Caco-2 (cell line): ENCODE measurements around the gene FOXN3. TPM values are rescaled to one million over a fixed set of nuclear protein-coding genes. Genes with fewer than 3 reads are reported as not detected.

Source experiments
- BruUV-seq: library from RNA; stranded (reverse); fragments of 400-500 nt; replicated peaks from 2 replicates; lab custom pipeline; 2021; lab: Mats Ljungman, UMichigan
- CTCF ChIA-PET: fragments of 300-600 bp; sonication (Branson Sonifier 250); formaldehyde crosslinking; loops from one replicate; lab custom pipeline; 2022; ENCODE audit warnings: antibody characterized with exemption; lab: Charles Lee
- POLR2A ChIA-PET: fragments of 300-600 bp; sonication (Branson Sonifier 250); formaldehyde crosslinking; loops from one replicate; lab custom pipeline; 2022; ENCODE audit warnings: antibody characterized with exemption; lab: Charles Lee
- DNase-seq, 2 experiments: peaks; one replicate each; pipeline versions ENCODE4 v3.0.0 to v3.0.0-alpha.2; 2020 to 2022
- H3K27me3 ChIP-seq: replicated peaks from 2 replicates; pipeline ENCODE4 v1.6.0; 2011; ENCODE audit warnings: low read length; ENCODE audit not compliant: control insufficient read depth, insufficient read depth
- H3K36me3 ChIP-seq: 2 replicates; pipeline ENCODE4 v1.5.1; 2011; ENCODE audit warnings: low read length; ENCODE audit not compliant: control insufficient read depth, insufficient read depth
- H3K4me1 ChIP-seq: fragments of 250-450 bp; sonication (Bioruptor Pico); 2 replicates; pipeline ENCODE4 v1.5.1; 2020; ENCODE audit warnings: mild to moderate bottlenecking
- H3K4me3 ChIP-seq: 2 replicates; pipeline ENCODE4 v1.5.1; 2011; ENCODE audit warnings: low read depth, mild to moderate bottlenecking, control low read depth, low read length
- H3K9me3 ChIP-seq: fragments of 250-450 bp; sonication (Bioruptor Pico); 2 replicates; pipeline ENCODE4 v1.5.1; 2020; ENCODE audit warnings: mild to moderate bottlenecking, moderate library complexity
- H3K27ac Mint-ChIP-seq: one replicate; pipeline ENCODE4 v1.8.0; 2022; ENCODE audit warnings: mixed read lengths; ENCODE audit not compliant: unreplicated experiment
- H3K27me3 Mint-ChIP-seq: one replicate; pipeline ENCODE4 v1.8.0; 2022; ENCODE audit warnings: mixed read lengths; ENCODE audit not compliant: insufficient read depth, unreplicated experiment
- H3K36me3 Mint-ChIP-seq: one replicate; pipeline ENCODE4 v1.8.0; 2022; ENCODE audit warnings: mild to moderate bottlenecking, mixed read lengths; ENCODE audit not compliant: insufficient read depth, unreplicated experiment
- H3K4me1 Mint-ChIP-seq: one replicate; pipeline ENCODE4 v1.8.0; 2022; ENCODE audit warnings: low read depth, mixed read lengths; ENCODE audit not compliant: unreplicated experiment
- H3K4me3 Mint-ChIP-seq: one replicate; pipeline ENCODE4 v1.8.0; 2022; ENCODE audit warnings: mild to moderate bottlenecking, moderate library complexity, mixed read lengths; ENCODE audit not compliant: unreplicated experiment
- H3K9me3 Mint-ChIP-seq: one replicate; pipeline ENCODE4 v1.8.0; 2022; ENCODE audit warnings: mixed read lengths; ENCODE audit not compliant: unreplicated experiment
- intact Hi-C: fragments of 100-400 bp; cut with micrococcal nuclease; formaldehyde crosslinking; loops from one replicate; pipeline ENCODE4 v1.10.0; 2022; ENCODE audit not compliant: unreplicated experiment
- total RNA-seq: library from RNA; stranded (reverse); gene quantifications from 2 replicates; pipeline ENCODE4 v1.2.3, GENCODE V29; 2022
- TF ChIP-seq, protein P1 (sequence below), 2 experiments: fragments of 200-600 bp in 1 of 2; IDR thresholded peaks; 1 replicate in 1 of 2; 2 replicates in 1 of 2; pipeline versions ENCODE4 v1.5.1 to v1.8.0; 2011 to 2022; ENCODE audit warnings: antibody characterized with exemption in 1 of 2, control low read depth in 1 of 2, inconsistent platforms in 1 of 2, low read depth in 1 of 2, low read length in 1 of 2, mild to moderate bottlenecking in 1 of 2, moderate library complexity in 1 of 2; ENCODE audit not compliant: insufficient read depth in 1 of 2, severe bottlenecking in 1 of 2, unreplicated experiment in 1 of 2

FOXN3 gene
- total RNA-seq, 1 experiment from 2014 or later = 20.6 TPM

DNA sequence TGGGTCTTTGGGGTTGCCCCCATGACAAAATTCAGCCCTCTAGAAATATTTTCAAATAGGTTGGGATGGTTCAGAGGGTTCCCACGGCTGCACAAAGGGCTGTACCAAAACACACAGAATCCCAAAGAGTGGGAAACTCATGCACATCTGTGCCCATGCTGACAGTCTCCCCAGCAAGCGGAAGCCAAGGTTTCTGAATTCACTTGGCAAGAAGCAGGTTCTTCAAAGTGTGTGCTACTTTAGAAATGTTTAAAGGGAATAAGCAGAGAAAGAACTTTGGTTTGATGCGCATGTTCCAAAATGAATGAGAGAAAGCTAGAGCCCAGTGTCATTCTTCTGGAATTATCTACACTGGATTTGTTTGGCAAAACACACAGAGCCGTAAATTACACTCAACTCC is 46.7 kb downstream of the FOXN3 start:
- Histone ChIP-seq H3K27me3 (no peaks in the 10 kb centered on the region), H3K4me3 (no peak overlapping the region), H3K9me3 (no peaks in the 10 kb centered on the region), H3K36me3 (no peaks in the 10 kb centered on the region), H3K4me1 (peaks cover 24% of the 10 kb centered on the region)
- Mint-ChIP-seq H3K9me3 (no peaks in the 10 kb centered on the region), H3K4me1 (peaks cover 13% of the 10 kb centered on the region), H3K4me3 (no peak overlapping the region), H3K36me3 (no peaks in the 10 kb centered on the region), H3K27me3 (no peaks in the 10 kb centered on the region), H3K27ac (no peak overlapping the region)
- CTCF ChIA-PET = no interaction called here
- POLR2A ChIA-PET = no interaction called here
- intact Hi-C loops = no loop called here
- TF ChIP-seq, protein P1, sequence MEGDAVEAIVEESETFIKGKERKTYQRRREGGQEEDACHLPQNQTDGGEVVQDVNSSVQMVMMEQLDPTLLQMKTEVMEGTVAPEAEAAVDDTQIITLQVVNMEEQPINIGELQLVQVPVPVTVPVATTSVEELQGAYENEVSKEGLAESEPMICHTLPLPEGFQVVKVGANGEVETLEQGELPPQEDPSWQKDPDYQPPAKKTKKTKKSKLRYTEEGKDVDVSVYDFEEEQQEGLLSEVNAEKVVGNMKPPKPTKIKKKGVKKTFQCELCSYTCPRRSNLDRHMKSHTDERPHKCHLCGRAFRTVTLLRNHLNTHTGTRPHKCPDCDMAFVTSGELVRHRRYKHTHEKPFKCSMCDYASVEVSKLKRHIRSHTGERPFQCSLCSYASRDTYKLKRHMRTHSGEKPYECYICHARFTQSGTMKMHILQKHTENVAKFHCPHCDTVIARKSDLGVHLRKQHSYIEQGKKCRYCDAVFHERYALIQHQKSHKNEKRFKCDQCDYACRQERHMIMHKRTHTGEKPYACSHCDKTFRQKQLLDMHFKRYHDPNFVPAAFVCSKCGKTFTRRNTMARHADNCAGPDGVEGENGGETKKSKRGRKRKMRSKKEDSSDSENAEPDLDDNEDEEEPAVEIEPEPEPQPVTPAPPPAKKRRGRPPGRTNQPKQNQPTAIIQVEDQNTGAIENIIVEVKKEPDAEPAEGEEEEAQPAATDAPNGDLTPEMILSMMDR (IDR thresholded peaks at IDR 0.05; ENCODE audit: insufficient read depth in 1 of 2, low read depth in 1 of 2, low read length in 1 of 2, severe bottlenecking in 1 of 2, unreplicated experiment in 1 of 2) = no peak
- DNase-seq = no peak
- no TSS peak for BruUV-seq

DNA sequence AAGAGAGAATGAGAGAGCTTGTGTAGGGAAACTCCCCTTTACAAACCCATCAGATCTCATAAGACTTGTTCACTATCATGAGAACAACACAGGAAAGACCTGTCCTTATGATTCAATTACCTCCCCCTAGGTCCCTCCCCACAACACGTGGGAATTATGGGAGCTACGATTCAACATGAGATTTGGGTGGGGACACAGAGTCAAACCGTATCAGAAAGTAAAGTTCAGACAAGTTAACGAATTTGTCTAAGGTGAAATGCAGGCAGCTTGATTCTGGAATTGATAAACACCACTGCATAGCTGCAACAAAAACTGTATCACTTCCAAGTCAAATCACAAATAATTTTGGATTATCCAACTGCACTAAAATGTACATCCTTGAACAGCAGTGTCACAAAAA is 47.4 kb downstream of the FOXN3 start:
- Histone ChIP-seq H3K9me3 (no peaks in the 10 kb centered on the region), H3K4me1 (peaks cover 24% of the 10 kb centered on the region), H3K36me3 (no peaks in the 10 kb centered on the region), H3K27me3 (no peaks in the 10 kb centered on the region), H3K4me3 (no peak overlapping the region)
- Mint-ChIP-seq H3K4me1 (peaks cover 13% of the 10 kb centered on the region), H3K27me3 (no peaks in the 10 kb centered on the region), H3K27ac (peak overlapping the region; percentile 71), H3K4me3 (no peak overlapping the region), H3K9me3 (no peaks in the 10 kb centered on the region), H3K36me3 (no peaks in the 10 kb centered on the region)
- BruUV-seq = no TSS peak
- no peak for DNase-seq
- ChIA-PET CTCF (no interaction called here), POLR2A (no interaction called here)
- intact Hi-C loops = no loop called here
- TF ChIP-seq, protein P1 (IDR thresholded peaks at IDR 0.05; ENCODE audit: insufficient read depth in 1 of 2, low read depth in 1 of 2, low read length in 1 of 2, severe bottlenecking in 1 of 2, unreplicated experiment in 1 of 2) = no peak

DNA sequence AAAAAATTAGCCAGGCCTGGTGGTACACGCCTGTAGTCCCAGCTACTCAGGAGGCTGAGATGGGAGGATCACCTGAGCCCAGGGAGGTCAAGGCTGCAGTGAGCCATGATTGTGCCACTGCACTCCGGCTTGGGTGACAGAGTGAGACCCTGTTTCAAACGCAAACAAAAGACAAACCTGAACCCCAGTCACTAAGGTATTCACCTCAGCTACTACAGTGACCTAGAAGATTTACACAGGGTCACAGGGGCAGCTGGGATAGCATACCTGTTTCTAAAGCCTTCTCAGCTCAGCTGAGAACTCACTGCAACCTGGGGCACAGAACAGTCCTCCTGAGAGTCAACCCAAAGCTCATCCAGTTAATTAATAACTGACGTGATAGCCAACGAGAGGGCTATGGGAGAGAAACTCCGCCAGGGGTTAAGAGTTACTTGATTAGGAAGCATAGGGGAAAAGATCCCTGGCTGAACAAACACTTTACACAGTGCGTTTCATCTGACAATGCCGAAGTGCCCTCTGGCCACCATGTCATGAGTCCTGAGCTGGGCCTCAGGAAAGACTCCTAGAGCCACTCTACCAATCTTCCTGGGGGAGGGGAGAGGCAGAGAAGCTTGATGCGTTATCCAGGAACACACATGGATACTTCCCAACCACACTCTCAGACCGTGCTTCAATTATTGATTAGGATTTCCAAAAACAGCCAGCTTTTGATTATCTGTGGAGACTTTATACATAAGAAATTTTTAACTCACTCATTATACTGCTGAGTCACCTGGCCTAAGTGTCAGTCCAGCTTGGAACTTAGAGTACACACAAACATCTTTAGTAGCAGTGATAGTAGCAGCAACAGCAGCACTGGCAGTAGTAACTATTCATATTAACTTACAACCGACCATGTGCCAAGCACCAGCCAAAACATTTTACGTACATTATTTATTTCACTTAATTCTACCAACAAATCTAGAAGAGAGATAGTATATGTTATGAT is 48.2 kb downstream of the FOXN3 start:
- no peak overlapping the region for H3K4me3 ChIP-seq
- BruUV-seq = TSS peak; percentile 77
- peaks cover 13% of the 10 kb centered on the region for H3K4me1 Mint-ChIP-seq
- CTCF ChIA-PET = interaction anchor here (0.7 to 1.3 kb wide), 4 partner anchors 17 to 473 kb away, joined by 3 to 6 read pairs (median 3); no protein-coding TSS in a partner anchor
- no peaks in the 10 kb centered on the region for H3K36me3 ChIP-seq
- DNase-seq = peak; percentile 72 to 87
- no peaks in the 10 kb centered on the region for H3K27me3 ChIP-seq
- POLR2A ChIA-PET = interaction anchor here (0.6 kb wide), 1 partner anchor 25 kb away, joined by 4 read pairs; no protein-coding TSS in a partner anchor
- H3K9me3 ChIP-seq = no peaks in the 10 kb centered on the region
- intact Hi-C loops = loop anchor here (1.0 kb wide), 3 partner anchors 17 to 48 kb away; no protein-coding TSS in a partner anchor
- peak overlapping the region; percentile 53 for H3K4me3 Mint-ChIP-seq
- H3K4me1 ChIP-seq = peaks cover 24% of the 10 kb centered on the region
- no peaks in the 10 kb centered on the region for H3K27me3 Mint-ChIP-seq
- peak overlapping the region; percentile 71 for H3K27ac Mint-ChIP-seq
- no peaks in the 10 kb centered on the region for H3K9me3 Mint-ChIP-seq
- TF ChIP-seq, protein P1 (IDR thresholded peaks at IDR 0.05; ENCODE audit: insufficient read depth in 1 of 2, low read depth in 1 of 2, low read length in 1 of 2, severe bottlenecking in 1 of 2, unreplicated experiment in 1 of 2) = no peak
- H3K36me3 Mint-ChIP-seq = no peaks in the 10 kb centered on the region
